NCI-H2196 treated with DMSO at 0.1 percent for 48 hours (cell line): ENCODE results near the gene CSNK1G2.

Experiments
- DNase-seq: peaks from one replicate; lab custom pipeline; 2025; ENCODE audit not compliant: unreplicated experiment; lab: John Stamatoyannopoulos, UW

The CSNK1G2 gene

DNA sequence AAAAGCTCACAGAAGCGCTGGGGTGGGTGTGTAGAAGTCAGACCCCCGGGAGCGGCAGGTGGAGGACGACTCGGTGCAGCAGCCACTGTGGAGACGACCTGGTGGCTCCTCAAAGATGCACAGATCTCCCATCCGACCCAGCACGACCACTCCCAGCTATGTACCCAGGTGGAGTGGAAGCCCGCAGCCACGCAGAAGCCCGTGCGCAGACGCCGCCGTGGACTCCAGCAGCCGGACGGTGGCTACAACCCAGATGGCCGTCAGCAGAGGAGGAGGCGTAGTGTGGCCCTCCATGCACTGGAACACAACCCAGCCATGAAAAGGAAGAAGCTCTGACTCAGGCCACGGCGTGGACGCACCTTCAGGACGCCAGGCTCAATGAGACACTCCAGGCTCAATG is 21.7 kb downstream of the CSNK1G2 start:
- no peak for DNase-seq

DNA sequence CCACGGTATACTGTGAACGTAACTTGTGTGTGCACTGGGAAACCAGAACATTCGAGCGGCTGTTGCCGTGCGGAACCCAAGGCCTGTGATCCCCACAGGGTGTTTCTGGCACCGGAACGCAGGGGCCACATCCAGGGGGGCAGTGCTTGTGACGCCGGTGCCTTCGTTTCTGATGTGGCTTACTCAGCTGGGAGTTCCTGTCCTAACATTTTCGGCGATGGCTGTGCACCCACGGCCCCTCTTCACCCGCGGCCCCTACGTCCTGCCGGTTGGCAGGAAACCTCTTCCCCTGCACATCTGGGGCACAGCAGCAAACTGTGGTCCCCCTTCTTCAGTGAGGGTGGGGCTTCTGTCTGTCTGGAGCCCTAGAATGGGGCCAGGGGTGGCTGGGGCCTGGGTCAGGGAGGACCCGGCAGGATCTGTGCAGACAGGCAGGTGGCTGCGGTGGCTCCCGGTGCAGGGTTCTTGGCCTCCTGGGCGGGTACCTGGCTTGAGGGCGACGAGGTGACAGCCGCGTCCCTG is 26.2 kb downstream of the CSNK1G2 start:
- no peak for DNase-seq

- no peak for DNase-seq
These were observed 27.6 kb downstream of the CSNK1G2 start for GRCh38 chr19:1968279-1969175.

- no peak for DNase-seq
These were observed 28.4 kb downstream of the CSNK1G2 start for GRCh38 chr19:1969176-1970002.

DNA sequence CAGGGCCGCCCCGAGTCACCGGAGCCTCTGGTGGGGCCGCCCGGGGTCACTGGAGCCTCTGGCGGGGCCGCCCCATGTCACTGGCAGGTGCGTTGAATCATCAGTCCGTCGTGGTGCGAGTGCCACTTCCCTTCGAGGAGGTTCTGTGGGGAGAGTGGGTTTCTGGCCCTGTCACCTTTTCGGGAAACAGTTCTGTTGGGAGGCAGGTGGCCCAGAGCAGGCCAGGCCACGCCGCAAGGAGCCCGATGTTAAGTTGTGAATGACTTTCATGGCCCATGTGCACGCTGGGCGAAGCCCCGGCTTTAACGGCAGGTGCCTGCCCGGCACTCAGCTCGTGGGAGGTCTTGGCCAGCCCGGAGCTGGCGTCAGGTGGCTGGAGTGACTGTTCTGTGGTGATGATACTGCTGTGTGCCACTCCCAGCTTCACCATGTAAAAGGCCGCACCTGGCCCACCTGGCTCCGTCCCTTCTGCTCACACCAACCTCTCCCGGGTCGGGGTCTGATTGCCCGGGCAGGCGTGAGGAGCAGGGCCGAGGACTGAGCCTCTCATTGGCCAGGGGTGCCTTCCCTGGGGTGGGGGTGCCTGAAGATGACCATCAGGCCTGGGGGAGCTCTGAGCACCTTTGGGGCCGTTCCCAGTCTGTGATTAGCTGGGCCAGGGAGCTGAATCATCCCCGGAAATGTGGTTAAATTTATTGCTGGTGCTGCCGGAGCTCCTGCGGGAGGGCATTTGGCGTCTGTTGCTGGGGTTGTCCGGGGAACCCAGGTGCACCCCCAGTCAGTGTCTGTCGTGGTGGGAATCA is 29.2 kb downstream of the CSNK1G2 start:
- DNase-seq: no peak

- no peak for DNase-seq
These were observed 30.0 kb downstream of the CSNK1G2 start for GRCh38 chr19:1970806-1971502.

- no peak for DNase-seq
These were observed 33.6 kb downstream of the CSNK1G2 start for GRCh38 chr19:1974381-1975161.

GRCh38 chr19:1975162-1975480 is 34.1 kb downstream of the CSNK1G2 start:
- no peak for DNase-seq

DNA sequence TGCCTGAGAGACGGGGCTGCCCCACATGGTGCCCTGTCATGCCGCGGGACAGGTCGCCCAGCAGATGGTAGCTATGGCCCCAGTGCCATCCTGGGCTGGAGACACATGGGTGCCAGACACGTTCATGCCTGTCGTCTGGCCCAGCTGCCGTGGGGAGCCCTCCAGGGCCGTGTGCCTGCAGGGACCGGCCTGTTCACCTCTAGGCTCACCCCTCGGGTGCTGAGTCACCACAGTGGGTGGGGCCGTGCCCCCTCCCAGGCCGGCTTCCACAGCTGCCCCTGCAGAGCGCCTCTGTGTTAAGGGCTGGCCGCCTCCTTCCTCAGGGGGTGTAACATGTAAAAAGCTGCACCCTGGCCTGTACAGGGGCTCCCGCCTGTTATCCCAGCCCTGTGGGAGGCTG is 36.1 kb downstream of the CSNK1G2 start:
- no peak for DNase-seq

GRCh38 chr19:1978346-1978894 is 37.4 kb downstream of the CSNK1G2 start:
- no peak for DNase-seq

DNA sequence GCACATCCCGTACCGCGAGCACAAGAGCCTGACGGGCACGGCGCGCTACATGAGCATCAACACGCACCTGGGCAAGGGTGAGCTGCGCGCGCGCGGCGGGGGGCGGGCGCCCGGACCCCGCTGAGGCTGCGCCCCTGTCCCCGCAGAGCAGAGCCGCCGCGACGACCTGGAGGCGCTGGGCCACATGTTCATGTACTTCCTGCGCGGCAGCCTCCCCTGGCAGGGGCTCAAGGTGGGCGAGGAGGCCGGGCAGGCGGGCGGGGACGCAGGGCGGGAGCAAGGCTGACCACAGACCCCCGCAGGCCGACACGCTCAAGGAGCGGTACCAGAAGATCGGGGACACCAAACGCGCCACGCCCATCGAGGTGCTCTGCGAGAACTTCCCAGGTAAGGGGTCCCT is 38.0 kb downstream of the CSNK1G2 start:
- DNase-seq: no peak

DNA sequence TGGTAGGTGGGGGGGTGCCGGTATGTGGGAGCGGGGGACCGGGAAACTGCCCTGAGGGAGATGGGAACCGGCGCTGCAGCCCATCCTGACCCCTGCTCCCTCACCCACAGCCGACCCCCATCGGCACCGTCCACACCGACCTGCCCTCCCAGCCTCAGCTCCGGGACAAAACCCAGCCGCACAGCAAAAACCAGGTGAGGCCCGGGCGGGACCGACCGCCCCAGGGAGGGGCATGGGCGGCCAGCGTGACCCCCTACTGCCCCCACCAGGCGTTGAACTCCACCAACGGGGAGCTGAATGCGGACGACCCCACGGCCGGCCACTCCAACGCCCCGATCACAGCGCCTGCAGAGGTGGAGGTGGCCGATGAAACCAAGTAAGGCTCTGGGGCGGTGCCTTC is 38.7 kb downstream of the CSNK1G2 start:
- DNase-seq: no peak

DNA sequence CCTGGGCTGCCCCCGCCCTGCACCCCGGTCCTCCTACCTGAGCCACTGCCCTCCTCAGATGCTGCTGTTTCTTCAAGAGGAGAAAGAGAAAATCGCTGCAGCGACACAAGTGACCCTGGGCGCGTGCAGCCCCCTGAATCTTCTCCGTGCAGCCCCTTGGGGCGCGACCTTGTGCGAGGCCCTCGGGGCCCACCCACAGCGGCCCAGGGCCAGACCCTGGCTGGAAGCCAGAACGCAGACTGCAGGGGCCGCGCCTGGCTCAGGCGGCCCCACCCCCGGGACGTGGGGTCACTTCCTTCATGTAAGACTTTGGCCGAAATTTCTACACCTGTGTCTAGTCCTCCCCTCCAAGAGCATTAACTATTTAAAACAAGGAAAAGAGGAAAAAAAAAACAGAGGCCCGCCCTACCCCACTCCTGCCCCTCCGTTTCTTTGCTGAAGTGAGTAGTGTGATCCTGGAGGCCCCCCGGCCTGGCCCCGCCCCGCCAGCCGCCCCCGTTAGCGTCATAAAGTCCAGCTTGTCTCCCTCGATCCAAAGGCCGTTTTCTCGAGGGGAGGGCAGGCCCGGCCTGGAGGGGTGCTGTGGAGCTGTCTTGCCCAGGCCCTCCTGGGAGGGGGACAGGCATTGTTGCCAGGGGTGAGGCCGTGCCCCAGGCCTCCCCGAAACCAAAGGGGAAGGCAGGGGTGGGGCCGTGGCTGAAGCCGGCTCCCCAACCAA is 39.3 kb downstream of the CSNK1G2 start:
- no peak for DNase-seq

DNA sequence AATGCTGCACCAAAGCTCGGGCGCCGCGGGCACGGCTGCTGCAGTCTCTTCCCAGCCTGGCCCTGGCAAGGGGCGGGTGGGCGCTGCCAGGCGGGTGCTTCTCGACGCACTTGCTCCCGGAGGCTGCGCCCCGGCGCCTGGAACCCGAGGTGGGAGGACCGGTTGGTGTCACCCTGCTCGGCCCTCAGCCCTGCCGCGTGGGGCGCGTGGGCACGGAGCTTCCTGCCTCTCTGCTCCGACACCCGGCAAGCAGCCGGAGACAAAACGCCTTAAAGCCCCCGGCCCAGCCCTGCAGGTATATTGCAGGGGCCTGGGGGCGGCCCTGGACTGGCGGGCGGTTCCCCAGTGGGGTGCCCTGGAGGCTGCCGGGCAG is 39.8 kb downstream of the CSNK1G2 start:
- DNase-seq: no peak

DNA sequence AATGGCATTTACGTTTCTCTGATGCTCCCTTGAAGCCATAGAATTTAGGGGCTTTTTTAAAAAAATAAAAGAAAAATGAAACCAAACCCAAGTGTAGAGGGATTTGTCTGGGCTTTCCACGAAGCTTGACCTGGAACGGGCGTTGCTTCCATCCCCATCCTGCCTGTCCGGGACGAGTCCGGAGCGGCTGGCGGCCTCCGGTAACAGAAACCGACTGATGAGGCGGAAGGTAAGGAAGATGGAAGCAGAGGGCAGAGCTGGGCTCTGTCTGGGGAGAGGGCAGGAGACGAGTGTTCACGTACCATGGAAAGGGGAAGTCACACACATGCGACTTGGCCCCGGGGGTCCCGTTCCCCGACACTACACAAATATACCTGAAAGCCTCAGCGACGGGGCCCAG is 40.3 kb downstream of the CSNK1G2 start:
- no peak for DNase-seq

DNA sequence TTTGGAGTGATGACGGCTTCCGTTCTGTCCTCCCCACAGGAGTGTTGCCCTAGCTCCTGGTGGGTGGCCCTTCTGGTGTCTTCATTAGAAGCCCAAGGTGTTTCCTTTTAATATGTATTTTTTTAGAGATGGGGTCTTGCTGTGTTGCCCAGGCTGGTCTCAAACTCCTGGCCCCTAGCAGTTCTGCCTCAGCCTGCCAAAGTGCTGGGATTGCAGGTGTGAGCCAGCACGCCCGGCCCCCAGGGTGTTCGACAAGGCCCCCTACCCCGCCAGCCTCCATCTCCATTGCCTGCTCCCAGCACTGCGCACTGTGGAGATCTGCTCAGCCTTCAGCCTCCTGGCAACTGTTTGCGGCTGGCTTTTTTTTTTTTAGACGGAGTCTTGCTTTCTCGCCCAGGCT is 43.4 kb downstream of the CSNK1G2 start:
- no peak for DNase-seq

DNA sequence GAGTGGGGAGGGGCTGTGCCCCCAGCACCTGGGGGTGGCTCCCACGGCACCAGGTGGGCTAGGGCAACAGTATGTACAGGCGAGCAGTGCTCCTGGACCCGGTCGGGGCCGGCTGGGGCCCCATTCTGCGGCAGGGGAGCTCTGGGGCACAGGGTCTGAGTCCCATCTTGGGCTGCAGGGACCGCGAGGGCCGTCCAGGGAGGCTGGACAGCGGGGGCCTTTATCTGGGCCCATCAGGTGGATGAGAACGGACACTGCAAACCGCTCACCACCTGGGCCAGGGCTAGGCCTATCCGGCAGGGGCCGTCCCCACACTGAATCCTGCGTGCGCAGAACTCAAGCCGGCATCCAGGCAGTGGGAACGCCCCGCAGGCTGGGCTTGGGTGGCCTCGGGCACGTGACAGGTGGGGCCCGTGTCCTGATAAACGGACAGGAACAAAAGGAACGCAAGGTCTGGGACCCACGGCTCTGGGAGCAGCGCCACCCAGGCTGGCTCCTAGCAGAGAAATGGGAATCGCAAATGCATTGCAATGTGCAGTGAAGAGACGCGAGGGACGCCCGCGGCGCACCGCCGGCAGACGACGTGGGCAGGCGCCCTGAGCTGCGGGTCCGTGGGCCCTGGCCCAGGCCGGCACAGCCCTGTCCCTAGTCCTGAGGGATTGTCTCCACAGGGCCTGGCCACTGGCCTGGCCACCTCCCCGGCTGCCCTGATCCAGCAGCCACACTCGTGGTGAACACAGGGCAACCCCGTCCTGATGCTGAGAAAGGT is 44.8 kb downstream of the CSNK1G2 start:
- no peak for DNase-seq
